Fibroblast of lung (primary cell): Measurements from ENCODE around the gene PRDM13. TPM values are rescaled to one million over a fixed set of nuclear protein-coding genes. Genes with fewer than 3 reads are reported as not detected.
"Not testable (repeated sequence)": the region's sequence is repeated elsewhere in the genome, so short reads cannot be mapped to it uniquely, and the experiment has no call there.

Source experiments
- DNase-seq, 2 donors: peaks; one replicate each; pipeline versions ENCODE4 v3.0.0 to v3.0.0-alpha.2; 2010; ENCODE audit warnings: low read depth in 2 of 2
- H2AFZ ChIP-seq: 2 replicates; pipeline ENCODE4 v1.5.1; 2012; ENCODE audit warnings: low read length, control low read depth, inconsistent platforms
- H3K27ac ChIP-seq: 2 replicates; pipeline ENCODE4 v1.5.1; 2011; ENCODE audit warnings: low read length, control low read depth; ENCODE audit not compliant: insufficient read depth
- H3K27me3 ChIP-seq: 2 replicates; pipeline ENCODE4 v1.5.1; 2011; ENCODE audit warnings: mild to moderate bottlenecking, low read length; ENCODE audit not compliant: control insufficient read depth, insufficient read depth
- H3K36me3 ChIP-seq: 2 replicates; pipeline ENCODE4 v1.5.1; 2011; ENCODE audit warnings: low read length; ENCODE audit not compliant: control insufficient read depth, insufficient read depth
- H3K4me1 ChIP-seq: 2 replicates; pipeline ENCODE4 v1.5.1; 2011; ENCODE audit warnings: low read length; ENCODE audit not compliant: control insufficient read depth, insufficient read depth; ENCODE audit errors: extremely low read depth
- H3K4me2 ChIP-seq: 2 replicates; pipeline ENCODE4 v1.5.1; 2011; ENCODE audit warnings: low read length, control low read depth; ENCODE audit not compliant: insufficient read depth; ENCODE audit errors: extremely low read depth
- H3K4me3 ChIP-seq, 4 experiments: fragments of 200-600 bp in 1 of 4; sonication (generic) in 1 of 4; replicated peaks in 1 of 4; 2 replicates each; pipeline ENCODE4 v1.5.1; 2011 to 2016; ENCODE audit warnings: low read length in 4 of 4, low read depth in 3 of 4, mild to moderate bottlenecking in 3 of 4, control low read depth in 2 of 4, inconsistent platforms in 1 of 4, mixed read lengths in 1 of 4; ENCODE audit not compliant: insufficient read depth in 1 of 4; ENCODE audit errors: control extremely low read depth in 1 of 4
- H3K79me2 ChIP-seq: 2 replicates; pipeline ENCODE4 v1.5.1; 2012; ENCODE audit warnings: mild to moderate bottlenecking, low read length, inconsistent platforms; ENCODE audit not compliant: control insufficient read depth, insufficient read depth
- H3K9ac ChIP-seq: 2 replicates; pipeline ENCODE4 v1.5.1; 2011; ENCODE audit warnings: mild to moderate bottlenecking, low read length, control low read depth; ENCODE audit not compliant: insufficient read depth
- H3K9me3 ChIP-seq: 2 replicates; pipeline ENCODE4 v1.5.1; 2012; ENCODE audit warnings: low read depth, low read length; ENCODE audit not compliant: control insufficient read depth, insufficient read depth
- H4K20me1 ChIP-seq: 2 replicates; pipeline ENCODE4 v1.5.1; 2011; ENCODE audit warnings: low read length; ENCODE audit not compliant: control insufficient read depth, insufficient read depth; ENCODE audit errors: extremely low read depth
- EZH2 ChIP-seq: IDR thresholded peaks from 2 replicates; pipeline ENCODE4 v1.5.1; 2012; ENCODE audit warnings: low read length, control low read depth, mild to moderate bottlenecking; ENCODE audit errors: missing control alignments
- polyA plus RNA-seq, 2 donors: library from polyadenylated mRNA; depleted of rRNA in 1 of 2; stranded (reverse) in 1 of 2; unstranded in 1 of 2; fragments of >200 nt; gene quantifications; 2 replicates each; pipeline ENCODE4 v1.2.1, GENCODE V29; 2011 to 2012; ENCODE audit warnings: missing spikeins in 1 of 2
- total RNA-seq: library from RNA; depleted of rRNA; stranded (reverse); fragments of >200 nt; gene quantifications from 2 replicates; pipeline ENCODE4 v1.2.1, GENCODE V29; 2014
- TF ChIP-seq, protein P1 (sequence below), 2 donors: IDR thresholded peaks in 1 of 2; conservative IDR thresholded peaks in 1 of 2; 1 replicate in 1 of 2; 2 replicates in 1 of 2; pipeline ENCODE4 v1.5.1; 2011 to 2012; ENCODE audit warnings: low read length in 2 of 2, control low read depth in 1 of 2, inconsistent platforms in 1 of 2, low read depth in 1 of 2, mild to moderate bottlenecking in 1 of 2

PRDM13 gene
- total and polyA plus RNA-seq, 2 donors (not counting 1 experiment from before 2014, with no cell fraction given): not detected

DNA sequence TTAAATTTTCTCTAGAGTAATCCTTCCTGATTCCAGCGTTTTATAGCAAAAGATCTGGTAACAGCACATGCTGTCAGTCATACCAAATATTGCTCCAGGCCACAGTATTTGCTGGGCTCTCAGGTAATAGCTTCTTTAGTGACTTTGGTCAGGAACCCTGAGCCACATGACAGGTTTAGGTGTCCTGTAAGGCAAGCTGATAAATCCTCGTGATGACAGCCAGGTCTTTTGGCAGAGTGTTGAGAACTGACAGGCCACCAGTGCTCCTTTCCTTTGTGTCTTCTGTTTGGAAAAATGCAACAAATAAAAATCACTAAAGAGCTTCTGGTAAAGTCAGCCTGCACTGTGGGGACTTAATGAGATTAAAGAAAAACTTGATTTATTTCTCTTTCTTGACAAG is 34.6 kb downstream of the PRDM13 start:
- TF ChIP-seq, protein P1, sequence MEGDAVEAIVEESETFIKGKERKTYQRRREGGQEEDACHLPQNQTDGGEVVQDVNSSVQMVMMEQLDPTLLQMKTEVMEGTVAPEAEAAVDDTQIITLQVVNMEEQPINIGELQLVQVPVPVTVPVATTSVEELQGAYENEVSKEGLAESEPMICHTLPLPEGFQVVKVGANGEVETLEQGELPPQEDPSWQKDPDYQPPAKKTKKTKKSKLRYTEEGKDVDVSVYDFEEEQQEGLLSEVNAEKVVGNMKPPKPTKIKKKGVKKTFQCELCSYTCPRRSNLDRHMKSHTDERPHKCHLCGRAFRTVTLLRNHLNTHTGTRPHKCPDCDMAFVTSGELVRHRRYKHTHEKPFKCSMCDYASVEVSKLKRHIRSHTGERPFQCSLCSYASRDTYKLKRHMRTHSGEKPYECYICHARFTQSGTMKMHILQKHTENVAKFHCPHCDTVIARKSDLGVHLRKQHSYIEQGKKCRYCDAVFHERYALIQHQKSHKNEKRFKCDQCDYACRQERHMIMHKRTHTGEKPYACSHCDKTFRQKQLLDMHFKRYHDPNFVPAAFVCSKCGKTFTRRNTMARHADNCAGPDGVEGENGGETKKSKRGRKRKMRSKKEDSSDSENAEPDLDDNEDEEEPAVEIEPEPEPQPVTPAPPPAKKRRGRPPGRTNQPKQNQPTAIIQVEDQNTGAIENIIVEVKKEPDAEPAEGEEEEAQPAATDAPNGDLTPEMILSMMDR (conservative IDR thresholded peaks at IDR 0.05 in 1 of 2, IDR thresholded peaks at IDR 0.05 in 1 of 2; ENCODE audit: low read depth in 1 of 2, low read length in 2 of 2): no peak
- no peak overlapping the region for H3K4me3 ChIP-seq
- H3K4me1 ChIP-seq: no peaks in the 10 kb centered on the region
- H3K27me3 ChIP-seq: no peaks in the 10 kb centered on the region
- H4K20me1 ChIP-seq: no peaks in the 10 kb centered on the region
- H3K9ac ChIP-seq: no peak overlapping the region
- no peak overlapping the region for H2AFZ ChIP-seq
- H3K9me3 ChIP-seq: no peaks in the 10 kb centered on the region
- H3K36me3 ChIP-seq: no peaks in the 10 kb centered on the region
- no peaks in the 10 kb centered on the region for H3K79me2 ChIP-seq
- H3K27ac ChIP-seq: no peak overlapping the region
- H3K4me2 ChIP-seq: no peak overlapping the region
- DNase-seq: no peak

DNA sequence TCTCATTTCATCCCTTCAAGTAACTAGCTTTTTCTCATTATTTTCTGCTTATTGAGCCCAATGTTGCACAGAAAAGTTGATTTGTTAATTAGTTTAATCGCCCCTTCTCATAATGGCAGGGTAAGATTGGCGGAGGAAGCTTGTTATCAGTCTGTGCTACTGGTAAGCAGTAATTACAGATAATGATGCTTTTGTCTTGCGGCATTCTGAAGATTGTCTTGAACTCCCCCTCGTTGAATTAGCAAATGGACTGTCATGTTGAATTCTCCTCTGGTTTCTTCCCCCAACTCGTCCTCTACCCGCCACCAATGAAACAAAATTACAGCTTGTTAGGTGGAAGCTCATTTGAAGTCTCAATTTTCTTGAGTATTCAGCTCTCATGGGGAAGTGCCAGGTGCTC is 39.4 kb downstream of the PRDM13 start:
- Histone ChIP-seq H4K20me1 (no peaks in the 10 kb centered on the region), H3K4me2 (no peak overlapping the region), H3K9me3 (no peaks in the 10 kb centered on the region), H3K27ac (no peak overlapping the region), H3K79me2 (no peaks in the 10 kb centered on the region), H3K36me3 (no peaks in the 10 kb centered on the region), H3K4me1 (no peaks in the 10 kb centered on the region), H3K4me3 (no peak overlapping the region), H3K9ac (no peak overlapping the region), H3K27me3 (no peaks in the 10 kb centered on the region), H2AFZ (no peak overlapping the region)
- TF ChIP-seq, protein P1 (conservative IDR thresholded peaks at IDR 0.05 in 1 of 2, IDR thresholded peaks at IDR 0.05 in 1 of 2; ENCODE audit: low read depth in 1 of 2, low read length in 2 of 2): no peak
- TF ChIP-seq EZH2: no peak
- DNase-seq: no peak

DNA sequence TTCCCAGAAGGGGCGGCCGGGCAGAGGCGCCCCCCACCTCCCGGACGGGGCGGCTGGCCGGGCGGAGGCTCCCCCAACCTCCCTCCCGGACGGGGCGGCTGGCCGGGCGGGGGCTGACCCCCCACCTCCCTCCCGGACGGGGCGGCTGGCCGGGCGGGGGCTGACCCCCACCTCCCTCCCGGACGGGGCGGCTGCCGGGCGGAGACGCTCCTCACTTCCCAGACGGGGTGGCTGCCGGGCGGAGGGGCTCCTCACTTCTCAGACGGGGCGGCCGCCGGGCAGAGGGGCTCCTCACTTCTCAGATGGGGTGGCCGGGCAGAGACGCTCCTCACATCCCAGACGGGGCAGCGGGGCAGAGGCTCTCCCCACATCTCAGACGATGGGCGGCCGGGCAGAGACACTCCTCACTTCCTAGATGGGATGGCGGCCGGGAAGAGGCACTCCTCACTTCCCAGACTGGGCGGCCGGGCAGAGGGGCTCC is 43.5 kb downstream of the PRDM13 start:
- not testable (repeated sequence) for H3K79me2 ChIP-seq, H3K36me3 ChIP-seq, H3K9me3 ChIP-seq, H3K4me3 ChIP-seq, H3K27me3 ChIP-seq, H3K4me2 ChIP-seq, H4K20me1 ChIP-seq, H2AFZ ChIP-seq, H3K9ac ChIP-seq, H3K27ac ChIP-seq, H3K4me1 ChIP-seq, DNase-seq
